BLaER1 treated with 17β-estradiol and CSF1 and Interleukin-3, amounts not matched to agents 10 nM and 100 nM (cell line): ENCODE results near the gene PRM3.
A peak's percentile ranks its signal among the peaks of the same experiment; 100 is the strongest.

Source experiments
- H3K27ac ChIP-seq, 11 experiments: shearing (Covaris generic); formaldehyde crosslinking; 2 replicates each; pipeline ENCODE4 v1.8.1; 2022
- H3K27me3 ChIP-seq, 11 experiments: shearing (Covaris generic); formaldehyde crosslinking; 2 replicates each; pipeline ENCODE4 v1.8.1; 2022
- H3K36me3 ChIP-seq, 11 experiments: shearing (Covaris generic); formaldehyde crosslinking; 2 replicates each; pipeline ENCODE4 v1.8.1; 2022
- H3K4me1 ChIP-seq, 10 experiments: shearing (Covaris generic); formaldehyde crosslinking; 2 replicates each; pipeline ENCODE4 v1.8.1; 2022
- H3K4me2 ChIP-seq, 11 experiments: shearing (Covaris generic); formaldehyde crosslinking; 2 replicates each; pipeline ENCODE4 v1.8.1; 2022
- H3K4me3 ChIP-seq, 10 experiments: shearing (Covaris generic); formaldehyde crosslinking; 2 replicates each; pipeline ENCODE4 v1.8.1; 2022
- H3K9ac ChIP-seq, 11 experiments: shearing (Covaris generic); formaldehyde crosslinking; 2 replicates each; pipeline ENCODE4 v1.8.1; 2022
- H3K9me3 ChIP-seq, 11 experiments: shearing (Covaris generic); formaldehyde crosslinking; replicated peaks in 1 of 11; 2 replicates each; pipeline ENCODE4 v1.8.1; 2022
- H4K20me1 ChIP-seq, 11 experiments: shearing (Covaris generic); formaldehyde crosslinking; 2 replicates each; pipeline ENCODE4 v1.8.1; 2022
- Cebpa-rat ChIP-seq, 11 experiments: shearing (Covaris generic); IDR thresholded peaks; 2 replicates each; pipeline ENCODE4 v1.8.1; 2022

Gene PRM3

GRCh38 chr16:11232852-11233726 lies 40.3 kb downstream of the PRM3 start:
- Histone ChIP-seq H4K20me1 (no peaks in the 10 kb centered on the region; a peak in 1 of 22 replicates), H3K4me2 (peak overlapping the region; percentile 70 to 97 (median 86)), H3K9ac (peak overlapping the region; percentile 24 to 69 (median 64); a peak in 21 of 22 replicates), H3K27me3 (peaks cover 0 to 8% (median 0%) of the 10 kb centered on the region in 11 experiments; a peak in 1 of 22 replicates), H3K4me3 (peak overlapping the region in 5 of 10 experiments; percentile 25 to 43 (median 34); a peak in 6 of 20 replicates), H3K4me1 (peaks cover 47 to 82% (median 69%) of the 10 kb centered on the region in 10 experiments), H3K9me3 (no peaks in the 10 kb centered on the region), H3K36me3 (no peaks in the 10 kb centered on the region), H3K27ac (peak overlapping the region; percentile 46 to 80 (median 65); a peak in 20 of 22 replicates)
- TF ChIP-seq Cebpa-rat (IDR thresholded peaks at IDR 0.05), result no peak

- H3K27ac ChIP-seq, result peak overlapping the region; percentile 46 to 80 (median 65); a peak in 19 of 22 replicates
- H3K9ac ChIP-seq, result peak overlapping the region; percentile 24 to 69 (median 64); a peak in 19 of 22 replicates
- H3K4me2 ChIP-seq, result peak overlapping the region; percentile 70 to 97 (median 86)
- no peak overlapping the region for H3K4me3 ChIP-seq
- H3K4me1 ChIP-seq, result peaks cover 47 to 75% (median 63%) of the 10 kb centered on the region in 10 experiments
- H4K20me1 ChIP-seq, result no peaks in the 10 kb centered on the region; a peak in 1 of 22 replicates
- TF ChIP-seq Cebpa-rat (IDR thresholded peaks at IDR 0.05), result no peak
- H3K36me3 ChIP-seq, result no peaks in the 10 kb centered on the region
- H3K9me3 ChIP-seq, result no peaks in the 10 kb centered on the region
- H3K27me3 ChIP-seq, result peaks cover 0 to 8% (median 0%) of the 10 kb centered on the region in 11 experiments; a peak in 1 of 22 replicates
Observed at GRCh38 chr16:11232302-11232851, 41.1 kb downstream of the PRM3 start.

GRCh38 chr16:11231367-11231970 lies 42.0 kb downstream of the PRM3 start:
- Histone ChIP-seq H3K9me3 (no peaks in the 10 kb centered on the region), H3K4me1 (peaks cover 46 to 67% (median 55%) of the 10 kb centered on the region in 10 experiments), H3K9ac (0 out of 22 replicates have a peak overlapping the region, but pooled peaks of 1 of the 11 experiments have one; percentile 19), H3K4me2 (peak overlapping the region; percentile 14 to 62 (median 47); a peak in 19 of 22 replicates), H3K36me3 (no peaks in the 10 kb centered on the region), H3K27ac (no peak overlapping the region), H4K20me1 (no peaks in the 10 kb centered on the region; a peak in 1 of 22 replicates), H3K27me3 (peaks cover 0 to 8% (median 0%) of the 10 kb centered on the region in 11 experiments; a peak in 3 of 22 replicates), H3K4me3 (no peak overlapping the region)
- no peak for TF ChIP-seq Cebpa-rat (IDR thresholded peaks at IDR 0.05)

GRCh38 chr16:11229906-11230305 lies 43.5 kb downstream of the PRM3 start:
- Histone ChIP-seq H3K9me3 (no peaks in the 10 kb centered on the region), H3K4me1 (peaks cover 46 to 67% (median 55%) of the 10 kb centered on the region in 10 experiments), H3K36me3 (no peaks in the 10 kb centered on the region), H3K9ac (no peak overlapping the region), H3K27ac (no peak overlapping the region), H4K20me1 (peaks cover 0 to 2% (median 0%) of the 10 kb centered on the region in 11 experiments; a peak in 1 of 22 replicates), H3K4me3 (no peak overlapping the region), H3K4me2 (peak overlapping the region in 2 of 11 experiments; percentile 14 to 27; a peak in 2 of 22 replicates), H3K27me3 (peaks cover 0 to 18% (median 0%) of the 10 kb centered on the region in 11 experiments; a peak in 5 of 22 replicates)
- no peak for TF ChIP-seq Cebpa-rat (IDR thresholded peaks at IDR 0.05)

- Histone ChIP-seq H3K4me3 (no peak overlapping the region), H3K4me1 (peaks cover 46 to 67% (median 55%) of the 10 kb centered on the region in 10 experiments), H3K27me3 (peaks cover 0 to 18% (median 0%) of the 10 kb centered on the region in 11 experiments; a peak in 5 of 22 replicates), H3K4me2 (no peak overlapping the region), H3K36me3 (no peaks in the 10 kb centered on the region), H4K20me1 (peaks cover 0 to 7% (median 0%) of the 10 kb centered on the region in 11 experiments; a peak in 2 of 22 replicates), H3K9ac (no peak overlapping the region), H3K27ac (no peak overlapping the region), H3K9me3 (no peaks in the 10 kb centered on the region)
- no peak for TF ChIP-seq Cebpa-rat (IDR thresholded peaks at IDR 0.05)
Observed at GRCh38 chr16:11229432-11229831, 44.0 kb downstream of the PRM3 start.

GRCh38 chr16:11225677-11226549 lies 47.5 kb downstream of the PRM3 start:
- Histone ChIP-seq H3K9me3 (no peaks in the 10 kb centered on the region), H3K4me3 (peak overlapping the region in 8 of 10 experiments; percentile 20 to 63 (median 34); a peak in 12 of 20 replicates), H3K27me3 (peaks cover 0 to 11% (median 0%) of the 10 kb centered on the region in 11 experiments; a peak in 5 of 22 replicates), H3K27ac (peak overlapping the region in 9 of 11 experiments; percentile 59 to 78 (median 70); a peak in 18 of 22 replicates), H3K9ac (peak overlapping the region in 9 of 11 experiments; percentile 39 to 73 (median 61); a peak in 17 of 22 replicates), H3K36me3 (no peaks in the 10 kb centered on the region), H4K20me1 (peaks cover 0 to 9% (median 0%) of the 10 kb centered on the region in 11 experiments; a peak in 2 of 22 replicates), H3K4me1 (peaks cover 29 to 47% (median 37%) of the 10 kb centered on the region in 10 experiments), H3K4me2 (peak overlapping the region; percentile 81 to 98 (median 92))
- TF ChIP-seq Cebpa-rat (IDR thresholded peaks at IDR 0.05), result no peak

GRCh38 chr16:11224894-11225676 lies 48.3 kb downstream of the PRM3 start:
- H3K4me2 ChIP-seq, result peak overlapping the region; percentile 81 to 98 (median 92)

More at GRCh38 chr16:11224894-11225676, 48.3 kb downstream of the PRM3 start:
- no peak for TF ChIP-seq Cebpa-rat (IDR thresholded peaks at IDR 0.05)
- peak overlapping the region in 9 of 11 experiments; percentile 59 to 78 (median 70); a peak in 19 of 22 replicates for H3K27ac ChIP-seq
- H3K36me3 ChIP-seq, result no peaks in the 10 kb centered on the region
- H3K4me1 ChIP-seq, result peaks cover 29 to 40% (median 35%) of the 10 kb centered on the region in 10 experiments
- peak overlapping the region in 9 of 11 experiments; percentile 39 to 73 (median 61); a peak in 17 of 22 replicates for H3K9ac ChIP-seq
- peaks cover 0 to 9% (median 0%) of the 10 kb centered on the region in 11 experiments; a peak in 2 of 22 replicates for H4K20me1 ChIP-seq
- H3K9me3 ChIP-seq, result no peaks in the 10 kb centered on the region
- peak overlapping the region in 8 of 10 experiments; percentile 20 to 63 (median 34); a peak in 14 of 20 replicates for H3K4me3 ChIP-seq
- peaks cover 0 to 11% (median 0%) of the 10 kb centered on the region in 11 experiments; a peak in 5 of 22 replicates for H3K27me3 ChIP-seq
